Neural progenitor cell (in vitro differentiated cells): ENCODE data around the gene OR4M1. TPM values are rescaled to one million over a fixed set of nuclear protein-coding genes. Genes with fewer than 3 reads are reported as not detected.
"Not testable (repeated sequence)": the region's sequence is repeated elsewhere in the genome, so short reads cannot be mapped to it uniquely, and the experiment has no call there.

Source experiments
- DNase-seq: peaks from one replicate; pipeline ENCODE4 v3.0.0-alpha.2; 2016; ENCODE audit warnings: low spot score
- H2AFZ ChIP-seq: fragments of 200-600 bp; sonication (generic); replicated peaks from 2 replicates; pipeline ENCODE4 v1.6.1; 2016; ENCODE audit warnings: antibody characterized with exemption
- H3F3A ChIP-seq: fragments of 200-600 bp; sonication (generic); 2 replicates; pipeline ENCODE4 v1.6.1; 2016; ENCODE audit warnings: antibody characterized with exemption, low read depth
- H3K27ac ChIP-seq: fragments of 200-600 bp; sonication (generic); 2 replicates; pipeline ENCODE4 v1.5.1; 2016; ENCODE audit warnings: mild to moderate bottlenecking
- H3K27me3 ChIP-seq: fragments of 200-600 bp; sonication (generic); 2 replicates; pipeline ENCODE4 v1.6.1; 2016; ENCODE audit warnings: mild to moderate bottlenecking, moderate library complexity
- H3K36me3 ChIP-seq: fragments of 200-600 bp; sonication (generic); 2 replicates; pipeline ENCODE4 v1.5.1; 2016
- H3K4me1 ChIP-seq: fragments of 200-600 bp; sonication (generic); 2 replicates; pipeline ENCODE4 v1.6.1; 2016; ENCODE audit warnings: mixed run types
- H3K4me2 ChIP-seq: fragments of 200-600 bp; sonication (generic); 2 replicates; pipeline ENCODE4 v1.6.1; 2016
- H3K4me3 ChIP-seq: fragments of 200-600 bp; sonication (generic); 2 replicates; pipeline ENCODE4 v1.5.1; 2016
- H3K79me2 ChIP-seq: fragments of 200-600 bp; sonication (generic); 2 replicates; pipeline ENCODE4 v1.6.1; 2016; ENCODE audit warnings: low read depth
- H3K9ac ChIP-seq: fragments of 200-600 bp; sonication (generic); 2 replicates; pipeline ENCODE4 v1.6.1; 2016
- H3K9me3 ChIP-seq: fragments of 200-600 bp; sonication (generic); 2 replicates; pipeline ENCODE4 v1.5.1; 2016; ENCODE audit warnings: low read depth
- H4K20me1 ChIP-seq: fragments of 200-600 bp; sonication (generic); 2 replicates; pipeline ENCODE4 v1.6.1; 2016; ENCODE audit warnings: low read depth
- H3K27ac Mint-ChIP-seq: 3 replicates; pipeline ENCODE4 v1.8.0; 2021; ENCODE audit warnings: mixed read lengths
- H3K27me3 Mint-ChIP-seq: 2 replicates; pipeline ENCODE4 v1.8.0; 2022; ENCODE audit warnings: low read depth, mild to moderate bottlenecking, inconsistent platforms, moderate library complexity, mixed read lengths; ENCODE audit not compliant: insufficient read depth
- H3K36me3 Mint-ChIP-seq: 3 replicates; pipeline ENCODE4 v1.8.0; 2021; ENCODE audit warnings: mixed read lengths
- H3K4me1 Mint-ChIP-seq: 3 replicates; pipeline ENCODE4 v1.8.0; 2021; ENCODE audit warnings: mixed read lengths
- H3K4me3 Mint-ChIP-seq: 3 replicates; pipeline ENCODE4 v1.8.0; 2021; ENCODE audit warnings: mild to moderate bottlenecking, moderate library complexity, mixed read lengths
- H3K9me3 Mint-ChIP-seq: 3 replicates; pipeline ENCODE4 v1.8.0; 2020; ENCODE audit warnings: mixed read lengths
- CTCF ChIP-seq: fragments of 200-600 bp; sonication (generic); IDR thresholded peaks from 2 replicates; pipeline ENCODE4 v1.5.1; 2017; ENCODE audit warnings: antibody characterized with exemption, mild to moderate bottlenecking
- EZH2 ChIP-seq: fragments of 200-600 bp; sonication (generic); IDR thresholded peaks from 2 replicates; pipeline ENCODE4 v1.6.1; 2017; ENCODE audit warnings: antibody characterized with exemption, mild to moderate bottlenecking, moderate library complexity
- EZH2phosphoT487 ChIP-seq: fragments of 200-600 bp; sonication (generic); IDR thresholded peaks from 2 replicates; pipeline ENCODE4 v1.6.1; 2017; ENCODE audit warnings: antibody characterized with exemption
- total RNA-seq: library from RNA; depleted of rRNA; stranded (reverse); fragments of >200 nt; gene quantifications from 2 replicates; pipeline ENCODE4 v1.2.3, GENCODE V29; 2015; ENCODE audit warnings: low replicate concordance

Gene OR4M1
- total RNA-seq, result not detected in 2 replicates

- H4K20me1 ChIP-seq, H3K4me2 ChIP-seq, H3K4me1 ChIP-seq, H3K4me3 ChIP-seq, DNase-seq, H3K27ac ChIP-seq, H3K27me3 ChIP-seq, H3K36me3 Mint-ChIP-seq, H3K36me3 ChIP-seq, H3K79me2 ChIP-seq, H3F3A ChIP-seq, H3K9ac ChIP-seq, H3K27ac Mint-ChIP-seq, H3K4me1 Mint-ChIP-seq, H3K27me3 Mint-ChIP-seq, H3K4me3 Mint-ChIP-seq, H2AFZ ChIP-seq: not testable (repeated sequence)
- peaks cover 80% of the 10 kb centered on the region for H3K9me3 ChIP-seq
- H3K9me3 Mint-ChIP-seq, result peaks cover 55% of the 10 kb centered on the region
These were observed at the start of gene OR4M1 for GRCh38 chr14:19773204-19773603. Gene OR4M1 (plus strand): TSS chr14:19773504. CDS start chr14:19780323, 6,819 bp downstream.

GRCh38 chr14:19729359-19729758 lies 43.9 kb upstream of the OR4M1 start:
- DNase-seq, result no peak
- no peaks in the 10 kb centered on the region for H4K20me1 ChIP-seq
- no peaks in the 10 kb centered on the region for H3K79me2 ChIP-seq
- no peak overlapping the region for H3K4me2 ChIP-seq
- Mint-ChIP-seq H3K36me3 (no peaks in the 10 kb centered on the region), H3K27me3 (peaks cover 3% of the 10 kb centered on the region), H3K9me3 (peaks cover 38% of the 10 kb centered on the region), H3K4me3 (no peak overlapping the region), H3K27ac (no peak overlapping the region), H3K4me1 (no peaks in the 10 kb centered on the region)
- no peak overlapping the region for H3K9ac ChIP-seq
- H2AFZ ChIP-seq, result no peak overlapping the region
- no peaks in the 10 kb centered on the region for H3K4me1 ChIP-seq
- no peak overlapping the region for H3K4me3 ChIP-seq
- H3F3A ChIP-seq, result no peaks in the 10 kb centered on the region
- no peaks in the 10 kb centered on the region for H3K27me3 ChIP-seq
- H3K27ac ChIP-seq, result no peak overlapping the region
- H3K36me3 ChIP-seq, result no peaks in the 10 kb centered on the region
- H3K9me3 ChIP-seq, result peaks cover 78% of the 10 kb centered on the region
- TF ChIP-seq EZH2 (no peak), EZH2phosphoT487 (no peak), CTCF (no peak)

GRCh38 chr14:19729763-19730162 lies 43.5 kb upstream of the OR4M1 start:
- no peak overlapping the region for H3K4me3 Mint-ChIP-seq
- H3K36me3 ChIP-seq, result no peaks in the 10 kb centered on the region
- H3K4me1 ChIP-seq, result no peaks in the 10 kb centered on the region
- H3K9me3 Mint-ChIP-seq, result peaks cover 37% of the 10 kb centered on the region
- no peak overlapping the region for H3K4me3 ChIP-seq
- no peak for DNase-seq
- no peak for TF ChIP-seq CTCF
- TF ChIP-seq EZH2, result no peak
- TF ChIP-seq EZH2phosphoT487, result no peak
- no peaks in the 10 kb centered on the region for H4K20me1 ChIP-seq
- H3K4me1 Mint-ChIP-seq, result no peaks in the 10 kb centered on the region
- peaks cover 3% of the 10 kb centered on the region for H3K27me3 Mint-ChIP-seq
- H3K9ac ChIP-seq, result no peak overlapping the region
- H3F3A ChIP-seq, result no peaks in the 10 kb centered on the region
- H3K27ac Mint-ChIP-seq, result no peak overlapping the region
- H3K4me2 ChIP-seq, result no peak overlapping the region
- H3K27ac ChIP-seq, result no peak overlapping the region
- no peaks in the 10 kb centered on the region for H3K36me3 Mint-ChIP-seq
- H3K27me3 ChIP-seq, result no peaks in the 10 kb centered on the region
- no peaks in the 10 kb centered on the region for H3K79me2 ChIP-seq
- no peak overlapping the region for H2AFZ ChIP-seq
- H3K9me3 ChIP-seq, result peaks cover 80% of the 10 kb centered on the region

GRCh38 chr14:19733893-19734292 lies 39.4 kb upstream of the OR4M1 start:
- not testable (repeated sequence) for H3K36me3 Mint-ChIP-seq, H3K27me3 Mint-ChIP-seq, H2AFZ ChIP-seq, H3K27ac ChIP-seq, H3K4me1 ChIP-seq, H3K27me3 ChIP-seq, H3K79me2 ChIP-seq, H3K4me1 Mint-ChIP-seq, H3K9ac ChIP-seq, DNase-seq, H3K4me2 ChIP-seq, H4K20me1 ChIP-seq, H3K4me3 Mint-ChIP-seq, H3K4me3 ChIP-seq, H3K27ac Mint-ChIP-seq, H3F3A ChIP-seq
- peaks cover 42% of the 10 kb centered on the region for H3K9me3 Mint-ChIP-seq
- H3K9me3 ChIP-seq, result peaks cover 71% of the 10 kb centered on the region
- H3K36me3 ChIP-seq, result peaks cover 11% of the 10 kb centered on the region
